NCI-H460 (cell line): ENCODE results near the gene C5orf47. TPM values are rescaled to one million over a fixed set of nuclear protein-coding genes. Genes with fewer than 3 reads are reported as not detected.
A peak's percentile ranks its signal among the peaks of the same experiment; 100 is the strongest.

ENCODE experiments used
- DNase-seq: peaks from one replicate; pipeline ENCODE4 v3.0.0-alpha.2; 2016; ENCODE audit warnings: low read depth; ENCODE audit errors: extremely low read depth
- polyA plus RNA-seq: library from polyadenylated mRNA; depleted of rRNA; stranded (reverse); fragments of >200 nt; gene quantifications from 2 replicates; pipeline ENCODE4 v1.2.3, GENCODE V29; 2014; cell fraction: nucleus; rRNA removed
- total RNA-seq: library from RNA; depleted of rRNA; stranded (reverse); fragments of >200 nt; shearing (Covaris generic); gene quantifications from 2 replicates; pipeline ENCODE4 v1.2.3, GENCODE V29; 2014; rRNA removed

C5orf47 gene, protein sequence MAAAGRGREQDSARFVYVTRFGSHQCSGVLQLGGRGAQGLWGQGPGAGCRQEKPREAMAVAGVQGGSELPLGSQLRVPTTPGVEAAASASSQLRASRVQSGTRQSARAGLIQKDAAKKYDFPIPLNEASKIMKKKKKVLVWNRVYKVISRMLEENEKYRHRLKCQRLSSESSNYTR
- total RNA-seq: not detected in 2 replicates
- not detected in 2 replicates for polyA plus RNA-seq

DNA sequence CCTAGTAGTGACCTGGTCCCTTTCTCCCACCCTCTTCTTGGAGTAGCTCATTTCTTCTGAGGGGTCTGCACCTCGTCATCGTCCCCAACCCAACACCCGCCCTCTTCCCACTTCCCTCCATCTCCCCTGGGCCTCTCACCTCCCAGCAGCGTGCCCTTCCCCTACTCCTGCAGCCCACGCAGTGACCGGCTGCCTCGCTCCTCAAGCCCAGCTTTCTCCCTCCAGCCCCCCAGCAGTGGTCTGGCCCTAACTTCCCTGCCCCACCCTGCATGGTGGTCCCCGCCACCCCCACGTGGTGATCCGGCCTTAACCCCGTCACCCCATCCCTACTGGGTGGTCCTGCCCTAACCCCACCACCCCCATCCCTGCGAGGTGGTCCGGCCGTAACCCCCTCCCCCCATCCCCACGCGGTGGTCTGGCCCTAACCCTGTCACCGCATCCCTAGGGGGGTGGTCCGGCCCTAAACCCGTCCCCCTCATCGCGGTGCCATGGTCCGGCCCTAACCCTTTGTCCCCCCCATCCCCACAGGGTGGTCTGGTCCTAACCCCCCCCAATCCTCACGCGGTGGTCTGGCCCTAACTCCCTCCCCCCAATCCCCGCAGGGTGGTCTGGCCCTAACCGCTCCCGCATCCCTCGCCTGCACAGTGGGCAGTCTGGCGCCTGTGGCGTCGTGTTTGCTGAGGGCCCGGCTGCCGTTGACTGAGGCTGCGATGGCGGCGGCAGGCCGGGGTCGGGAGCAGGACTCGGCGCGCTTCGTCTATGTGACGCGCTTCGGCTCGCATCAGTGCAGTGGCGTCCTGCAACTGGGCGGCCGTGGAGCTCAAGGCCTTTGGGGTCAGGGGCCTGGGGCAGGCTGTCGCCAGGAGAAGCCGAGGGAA lies at the start of gene C5orf47:
Gene C5orf47 (plus strand): TSS at position 617 of the 878 bp plus-strand sequence. CDS start 94 bp downstream, at position 711.
- DNase-seq: no peak

- DNase-seq: no peak
Measured at GRCh38 chr5:173940269-173940668, 48.7 kb upstream of the C5orf47 start.

DNA sequence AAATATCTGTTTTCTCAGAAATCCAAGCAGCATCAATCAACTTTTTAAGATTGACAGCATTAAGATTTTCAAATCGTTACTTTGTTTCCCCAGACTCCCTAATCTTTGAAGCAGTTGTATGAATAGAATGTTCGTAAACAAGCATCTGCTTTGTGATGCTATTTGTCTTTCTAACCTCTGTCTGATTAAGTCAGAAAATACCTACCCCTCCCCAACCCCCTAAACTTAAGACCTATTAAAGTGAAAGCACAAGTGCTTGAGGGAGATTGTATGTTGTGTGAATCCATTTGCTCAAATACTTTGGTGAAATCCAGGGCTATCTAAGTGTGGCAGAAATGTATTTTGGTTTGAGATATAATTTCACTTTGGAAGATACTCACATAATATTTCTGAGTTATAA lies 47.9 kb upstream of the C5orf47 start:
- DNase-seq: no peak

DNA sequence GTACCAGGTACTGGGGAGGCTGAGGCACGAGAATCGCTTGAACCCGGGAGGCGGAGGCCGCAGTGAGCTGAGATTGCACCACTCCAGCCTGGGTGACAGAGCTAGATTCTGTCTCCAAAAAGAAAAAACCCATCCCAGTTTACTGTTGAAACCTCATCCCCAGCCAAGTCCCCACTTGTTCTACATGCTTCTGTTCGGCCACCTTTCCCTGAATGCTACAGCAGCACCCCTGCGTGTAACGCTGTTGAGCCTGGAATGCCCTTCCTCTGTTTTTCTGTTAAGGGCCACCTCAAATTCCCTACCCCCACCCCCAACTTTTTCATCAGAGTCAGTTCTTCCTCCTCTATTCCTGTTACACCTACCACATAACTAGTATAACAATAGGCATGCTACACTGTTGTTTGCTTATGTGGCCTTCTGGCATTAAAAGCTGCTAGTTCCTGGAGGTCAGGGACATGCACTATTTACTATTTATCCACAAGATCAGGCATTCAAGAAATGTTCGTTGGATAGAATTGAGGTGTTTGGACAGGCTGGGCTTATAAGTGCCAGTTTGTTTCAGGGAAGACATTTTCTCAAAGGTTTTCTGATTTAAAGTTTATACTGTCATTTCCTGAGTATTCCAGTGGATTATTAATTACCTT lies 47.1 kb upstream of the C5orf47 start:
- DNase-seq: no peak

- no peak for DNase-seq
Measured at GRCh38 chr5:173944511-173944910, 44.5 kb upstream of the C5orf47 start.

DNA sequence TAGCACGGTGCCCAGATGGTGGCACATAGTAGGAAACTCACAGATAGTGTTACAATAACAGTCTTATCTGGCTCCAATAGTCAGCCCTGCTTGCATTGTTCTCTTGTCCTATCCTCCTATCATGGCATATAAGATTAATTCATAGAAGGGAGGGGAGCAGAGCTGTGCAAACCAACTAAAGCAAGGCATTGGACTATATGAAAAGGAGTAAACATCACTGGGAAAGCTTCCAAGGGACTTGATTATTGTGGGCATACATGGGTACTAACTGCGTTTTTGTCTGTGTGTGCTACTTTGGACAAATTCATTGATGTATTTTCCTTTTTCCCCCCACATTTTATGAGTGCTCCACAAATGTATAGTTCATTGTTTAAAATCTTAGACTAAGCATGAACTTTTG lies 43.8 kb upstream of the C5orf47 start:
- DNase-seq: no peak

- DNase-seq: no peak
Measured at GRCh38 chr5:173946323-173946722, 42.6 kb upstream of the C5orf47 start.

GRCh38 chr5:173950829-173951228 lies 38.1 kb upstream of the C5orf47 start:
- DNase-seq: no peak

DNA sequence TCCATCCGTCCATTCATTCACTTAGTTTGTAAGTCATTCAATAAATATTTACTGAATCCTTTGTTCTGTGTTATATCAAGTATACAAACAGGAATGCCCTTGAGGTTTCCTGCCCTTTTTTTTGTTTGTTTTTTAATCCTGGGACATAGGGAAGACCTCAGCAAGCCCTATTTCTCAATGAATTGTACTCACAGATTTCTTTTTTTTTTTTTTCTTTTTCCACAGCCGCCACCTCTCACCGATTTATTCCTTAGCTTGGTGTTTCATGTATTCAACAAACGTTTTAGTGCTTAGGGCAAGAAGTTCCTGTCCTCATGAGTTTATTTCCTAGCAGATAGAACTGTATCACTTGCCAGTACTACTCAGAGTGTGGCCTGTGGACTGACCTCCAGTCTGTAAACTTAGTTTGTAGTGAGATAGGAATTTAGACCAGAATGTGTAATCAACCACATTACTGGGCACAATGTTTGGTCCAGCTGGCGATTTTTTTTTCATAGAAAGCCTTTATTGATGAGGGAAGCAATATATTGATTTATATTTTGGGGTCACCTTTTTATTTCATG lies 35.4 kb upstream of the C5orf47 start:
- DNase-seq: no peak

DNA sequence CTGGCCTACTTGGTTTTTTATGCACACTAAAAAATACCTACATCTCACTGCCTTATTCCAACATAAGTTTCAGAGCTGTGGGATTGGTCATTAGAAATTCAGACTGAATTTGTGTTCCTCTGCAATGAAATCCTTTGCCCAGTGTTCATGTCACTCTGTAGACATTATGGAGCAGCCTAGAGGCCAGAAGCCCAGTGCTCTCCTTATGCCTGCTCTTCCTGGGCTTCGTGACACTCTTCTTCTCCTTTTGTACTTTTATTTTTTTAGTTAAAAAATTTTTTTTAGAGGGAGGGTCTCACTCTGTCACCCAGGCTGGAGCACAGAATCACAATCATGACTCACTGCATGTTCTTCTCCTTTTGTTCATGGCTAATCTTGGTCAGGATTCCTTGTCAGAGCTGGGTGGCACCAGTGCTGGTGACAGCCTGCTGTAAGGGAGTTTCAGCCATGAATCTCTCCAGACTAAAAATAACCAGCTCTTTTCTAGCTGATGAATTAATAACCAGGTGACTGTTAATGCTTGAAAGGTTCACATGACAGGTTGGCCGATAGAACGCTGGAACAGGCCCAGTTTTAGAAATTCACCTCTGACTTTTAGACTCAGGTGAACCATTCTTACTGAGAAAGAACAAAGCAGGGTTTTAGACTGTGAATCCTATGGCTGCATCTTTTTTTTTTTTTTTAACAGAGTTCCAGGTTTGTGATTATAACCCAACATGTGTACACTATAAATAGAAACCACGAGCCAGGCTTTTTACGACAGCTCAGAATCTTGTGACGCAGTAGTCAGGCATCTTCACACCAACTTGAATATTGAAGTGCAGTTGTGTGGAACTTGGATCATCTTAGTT lies 34.1 kb upstream of the C5orf47 start:
- no peak for DNase-seq

- DNase-seq: no peak
Measured at GRCh38 chr5:173960986-173961385, 28.0 kb upstream of the C5orf47 start.

DNA sequence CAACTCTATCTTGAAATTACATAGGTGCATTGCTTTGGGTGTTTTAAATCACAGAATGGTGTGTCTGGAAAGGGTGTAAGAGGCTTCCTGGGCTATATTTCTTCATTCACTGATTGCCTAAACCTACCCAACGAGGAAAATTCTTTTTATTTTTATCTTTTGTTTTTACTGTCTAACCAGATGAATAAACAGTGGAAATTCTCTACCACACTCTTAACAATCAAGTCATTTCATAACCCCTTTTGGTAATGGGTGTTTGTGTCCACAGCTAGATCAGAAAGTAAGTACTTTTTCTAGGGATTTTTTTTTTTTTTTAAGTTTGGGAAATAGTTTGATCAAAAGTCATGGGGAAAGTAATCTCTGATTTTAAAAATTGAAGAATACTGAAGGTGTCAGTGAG lies 27.6 kb upstream of the C5orf47 start:
- DNase-seq: no peak

DNA sequence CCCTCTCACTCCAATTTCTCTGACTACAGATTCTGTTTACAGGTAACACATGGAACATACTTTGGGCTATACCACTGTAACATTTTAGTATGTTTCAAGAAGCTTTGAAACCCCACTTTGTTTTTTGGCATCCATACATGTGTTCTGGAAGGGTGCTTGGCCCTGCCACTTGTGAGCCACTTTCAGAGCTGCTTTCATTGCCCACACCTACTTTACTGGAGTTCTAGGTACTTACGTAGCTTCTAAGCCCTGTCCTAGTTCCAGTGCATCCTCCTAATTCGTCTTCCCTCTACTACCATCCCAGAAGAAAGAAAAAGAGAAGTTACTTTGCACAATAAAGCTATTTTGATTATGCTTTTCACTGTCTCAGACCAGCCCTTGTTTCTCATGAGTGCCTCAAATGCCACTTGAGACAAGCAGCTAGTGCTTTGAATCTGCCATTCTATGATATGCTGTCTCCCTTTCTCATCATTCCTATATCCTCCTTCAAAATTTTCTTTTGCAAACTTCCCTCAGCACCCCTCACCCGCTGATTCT lies 26.5 kb upstream of the C5orf47 start:
- DNase-seq: no peak

DNA sequence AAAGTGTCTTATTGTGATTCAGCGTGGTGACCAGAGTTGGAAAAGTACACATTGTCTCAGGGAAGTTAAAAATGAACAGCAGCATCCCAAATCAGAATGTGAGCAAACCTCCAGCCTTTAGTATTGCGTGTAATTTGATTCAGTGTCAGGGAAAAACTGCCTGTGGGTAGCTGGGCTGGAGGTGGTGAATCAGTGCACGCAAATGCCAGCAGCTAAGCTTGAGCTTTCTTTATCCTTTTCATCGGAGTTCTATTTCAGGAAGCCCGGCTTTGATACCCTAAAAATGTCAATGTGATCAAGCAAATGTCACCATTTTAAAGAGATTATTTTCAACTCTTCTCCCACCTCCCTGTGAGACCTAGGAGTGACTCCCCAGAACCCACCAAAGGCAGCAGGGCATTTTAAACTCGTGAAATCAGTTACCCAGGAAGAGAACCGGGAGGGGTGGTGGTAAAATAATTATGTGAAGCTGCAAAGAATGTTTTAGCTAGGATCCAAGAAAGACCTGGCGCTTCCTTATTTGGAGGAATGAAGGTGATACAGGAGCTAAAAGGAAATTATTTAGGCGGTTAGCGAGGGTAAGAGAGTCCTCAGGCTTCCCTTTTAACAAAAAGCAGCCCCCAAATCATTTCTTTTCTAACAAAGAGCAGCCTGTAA lies 25.7 kb upstream of the C5orf47 start:
- DNase-seq: no peak

DNA sequence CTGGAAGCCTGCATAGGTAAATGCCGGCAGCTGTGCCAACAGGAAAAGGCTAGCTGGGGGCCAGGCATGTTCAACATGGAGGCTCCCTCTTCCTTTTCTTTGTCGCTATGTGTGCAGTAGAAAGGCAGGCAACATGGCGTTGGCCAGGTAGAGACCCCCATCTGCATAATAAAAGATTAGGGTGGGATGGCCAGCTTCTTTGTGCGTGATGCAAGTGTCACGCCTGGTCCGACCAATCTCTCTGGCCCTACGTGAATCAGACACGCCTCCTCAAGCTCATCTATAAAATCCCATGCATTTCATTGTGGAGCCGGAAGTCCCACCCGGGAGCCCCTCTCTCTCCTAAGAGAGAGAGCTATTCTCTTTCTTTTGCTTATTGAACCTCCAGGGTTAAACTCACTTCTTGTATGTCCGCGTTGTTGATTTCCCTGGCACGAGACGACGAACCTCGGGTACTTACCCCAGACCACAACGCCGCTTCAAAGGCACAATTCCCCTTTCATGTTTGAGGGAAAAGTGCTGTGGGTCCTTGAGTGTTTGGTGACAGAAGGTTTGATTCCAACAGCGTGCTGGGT lies 25.0 kb upstream of the C5orf47 start:
- DNase-seq: peak; percentile 31

DNA sequence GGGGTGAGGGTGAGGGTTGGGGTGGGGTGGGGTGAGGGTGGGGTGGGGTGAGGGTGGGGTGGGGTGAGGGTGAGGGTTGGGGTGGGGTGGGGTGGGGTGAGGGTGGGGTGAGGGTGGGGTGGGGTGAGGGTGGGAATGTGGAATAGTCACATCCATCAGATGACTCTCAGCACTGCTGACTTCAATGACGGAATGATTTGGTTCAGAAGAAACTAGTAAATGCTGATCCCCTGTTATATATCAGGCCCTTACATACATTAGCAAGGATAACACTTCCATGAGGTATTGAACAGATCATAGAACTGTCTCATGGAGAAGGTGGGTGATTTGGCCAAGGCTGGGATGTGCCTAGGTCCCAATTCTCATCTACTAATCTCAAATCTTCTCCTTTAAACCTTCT lies 24.5 kb upstream of the C5orf47 start:
- no peak for DNase-seq

DNA sequence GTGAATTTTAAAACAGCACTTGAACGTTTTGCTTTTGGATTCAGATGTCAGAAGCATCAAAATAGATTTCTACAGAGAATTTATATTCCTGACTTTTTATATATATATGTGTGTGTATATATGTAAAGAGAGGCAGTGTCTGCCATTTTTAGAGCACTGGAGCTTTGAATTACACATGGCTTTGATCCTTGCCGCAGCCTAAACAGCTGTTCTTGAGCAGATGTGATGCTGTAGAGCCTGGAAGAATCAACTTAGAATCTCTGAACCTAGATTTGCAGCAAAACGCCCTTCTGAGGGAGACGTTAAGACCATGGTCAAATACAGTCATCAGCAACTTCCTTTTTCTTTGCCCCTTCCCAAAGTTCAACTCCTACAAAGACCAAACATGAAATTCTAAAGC lies 21.7 kb upstream of the C5orf47 start:
- no peak for DNase-seq

DNA sequence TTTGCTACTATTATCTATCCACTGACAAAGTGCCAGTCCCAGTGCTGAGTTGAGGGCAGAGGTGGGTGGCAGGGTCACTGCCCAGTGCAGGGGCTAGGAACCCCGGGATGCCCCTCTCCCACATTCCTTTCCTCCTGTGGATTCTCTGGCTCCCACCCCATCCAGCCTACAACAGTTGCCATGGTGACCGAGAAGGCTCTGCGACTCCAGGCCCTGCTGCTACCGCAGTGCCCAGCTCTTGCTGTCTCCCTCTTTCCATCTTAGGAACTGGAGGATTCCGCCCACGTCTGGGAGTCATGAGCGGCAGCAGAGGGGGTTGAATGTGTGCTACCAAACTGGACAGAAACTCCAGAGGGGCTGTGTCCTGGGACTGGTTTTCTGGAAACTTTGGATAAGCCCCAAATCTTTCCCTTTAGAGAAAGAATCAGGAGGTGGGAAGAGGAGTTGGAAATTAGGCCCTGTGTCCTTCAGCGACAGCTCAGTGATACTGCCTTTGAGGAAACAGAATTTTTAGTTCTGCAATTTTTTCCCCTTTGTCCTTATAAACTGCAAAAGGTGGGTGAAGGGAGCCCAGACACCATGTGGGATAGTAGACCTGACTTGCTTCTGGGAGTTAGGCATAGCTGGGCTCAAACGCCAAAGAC lies 20.7 kb upstream of the C5orf47 start:
- DNase-seq: no peak
